ENCODE results near the gene SMARCD1.

DNA sequence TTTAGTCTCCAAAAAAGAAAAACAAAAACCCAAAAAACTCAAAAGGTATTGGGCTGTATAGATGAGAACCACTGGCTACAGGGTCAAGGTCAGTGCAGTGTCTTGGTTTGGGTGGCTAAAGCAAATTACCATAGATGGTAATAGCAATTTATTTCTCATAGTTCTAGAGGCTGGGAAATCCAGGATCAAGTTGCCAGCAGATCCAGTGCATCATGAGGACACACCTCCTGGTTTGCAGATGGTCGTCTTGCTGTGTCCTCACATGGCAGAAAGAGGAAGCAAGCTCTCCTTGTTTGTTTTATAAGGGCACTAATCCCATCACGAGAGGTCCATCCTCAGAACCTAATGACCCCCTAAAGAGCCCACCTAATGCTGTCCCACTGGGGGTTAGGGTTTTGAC is 38.1 kb downstream of the SMARCD1 start:
- TF ChIP-seq, protein P1, sequence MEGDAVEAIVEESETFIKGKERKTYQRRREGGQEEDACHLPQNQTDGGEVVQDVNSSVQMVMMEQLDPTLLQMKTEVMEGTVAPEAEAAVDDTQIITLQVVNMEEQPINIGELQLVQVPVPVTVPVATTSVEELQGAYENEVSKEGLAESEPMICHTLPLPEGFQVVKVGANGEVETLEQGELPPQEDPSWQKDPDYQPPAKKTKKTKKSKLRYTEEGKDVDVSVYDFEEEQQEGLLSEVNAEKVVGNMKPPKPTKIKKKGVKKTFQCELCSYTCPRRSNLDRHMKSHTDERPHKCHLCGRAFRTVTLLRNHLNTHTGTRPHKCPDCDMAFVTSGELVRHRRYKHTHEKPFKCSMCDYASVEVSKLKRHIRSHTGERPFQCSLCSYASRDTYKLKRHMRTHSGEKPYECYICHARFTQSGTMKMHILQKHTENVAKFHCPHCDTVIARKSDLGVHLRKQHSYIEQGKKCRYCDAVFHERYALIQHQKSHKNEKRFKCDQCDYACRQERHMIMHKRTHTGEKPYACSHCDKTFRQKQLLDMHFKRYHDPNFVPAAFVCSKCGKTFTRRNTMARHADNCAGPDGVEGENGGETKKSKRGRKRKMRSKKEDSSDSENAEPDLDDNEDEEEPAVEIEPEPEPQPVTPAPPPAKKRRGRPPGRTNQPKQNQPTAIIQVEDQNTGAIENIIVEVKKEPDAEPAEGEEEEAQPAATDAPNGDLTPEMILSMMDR (IDR thresholded peaks at IDR 0.05; ENCODE audit: insufficient read depth, low read length, poor library complexity, severe bottlenecking): no peak
- TF ChIP-seq EZH2phosphoT487 (conservative IDR thresholded peaks at IDR 0.05; ENCODE audit: low read length): no peak

All from SU-DHL-6 (cell line).